Lower leg skin (tissue), 4 donors: ENCODE results near the gene ALG12. TPM values are rescaled to one million over a fixed set of nuclear protein-coding genes. Genes with fewer than 3 reads are reported as not detected.

Source experiments
- DNase-seq, 2 donors: peaks; one replicate each; pipeline ENCODE4 v3.0.0-alpha.2; 2019; ENCODE audit warnings: low spot score in 2 of 2
- H3K4me3 ChIP-seq: fragments of 200-600 bp; sonication (generic); 2 replicates; pipeline ENCODE4 v1.5.1; 2017; ENCODE audit warnings: mild to moderate bottlenecking, low read depth; ENCODE audit not compliant: poor library complexity, severe bottlenecking
- CTCF ChIP-seq, 3 donors: fragments of 450-650 bp; IDR thresholded peaks; one replicate each; pipeline ENCODE4 v1.5.1; 2016; ENCODE audit warnings: antibody characterized with exemption in 3 of 3, mild to moderate bottlenecking in 3 of 3, moderate library complexity in 2 of 3
- POLR2A ChIP-seq, 2 donors: fragments of 450-650 bp; IDR thresholded peaks; one replicate each; pipeline ENCODE4 v1.6.1; 2016 to 2017; ENCODE audit warnings: antibody characterized with exemption in 2 of 2, mild to moderate bottlenecking in 1 of 2, moderate library complexity in 1 of 2
- WGBS, 2 donors: methylation state at CpG; one replicate each; pipeline ENCODE4 v1.1.5; 2018; 5-methylcytosine and 5-hydroxymethylcytosine counted together
- intact Hi-C: fragments of 100-400 bp; cut with DNase I; formaldehyde crosslinking; loops from one replicate; pipeline ENCODE4 v1.15.0; 2023; ENCODE audit warnings: low total_unique reads
- total RNA-seq, 4 donors: library from RNA; depleted of rRNA; stranded (reverse); fragments of >200 nt; gene quantifications; one replicate each; pipeline ENCODE4 v1.1.0, GENCODE V29; 2016

The ALG12 gene
- total RNA-seq, 4 donors from 2014 or later: 7.5 to 25.6 (median 16.1) TPM

GRCh38 chr22:49944399-49944891 lies 26.2 kb upstream of the ALG12 start:
- no peak for DNase-seq
- 93 to 95% methylated on average over 8 to 12 of the region's 13 CpGs for WGBS, 2 donors
- no peak overlapping the region for H3K4me3 ChIP-seq
- intact Hi-C loops: no loop called here
- TF ChIP-seq POLR2A (IDR thresholded peaks at IDR 0.05) (no peak), CTCF (IDR thresholded peaks at IDR 0.05) (no peak)

- no peak for DNase-seq
- intact Hi-C loops: no loop called here
- no peak overlapping the region for H3K4me3 ChIP-seq
- 75 to 78% methylated on average over 16 to 25 of the region's 25 CpGs for WGBS, 2 donors
- TF ChIP-seq POLR2A (IDR thresholded peaks at IDR 0.05): no peak
- TF ChIP-seq CTCF (IDR thresholded peaks at IDR 0.05): no peak
Measured at GRCh38 chr22:49943771-49944398, 25.6 kb upstream of the ALG12 start.

GRCh38 chr22:49943405-49943765 lies 25.1 kb upstream of the ALG12 start:
- no peak for DNase-seq
- TF ChIP-seq CTCF (IDR thresholded peaks at IDR 0.05) (no peak), POLR2A (IDR thresholded peaks at IDR 0.05) (no peak)
- no peak overlapping the region for H3K4me3 ChIP-seq
- WGBS, 2 donors: 87% methylated on average over 11 of the region's 11 CpGs
- intact Hi-C loops: no loop called here

GRCh38 chr22:49942565-49943404 lies 24.5 kb upstream of the ALG12 start:
- no peak for DNase-seq
- TF ChIP-seq POLR2A (IDR thresholded peaks at IDR 0.05) (no peak), CTCF (IDR thresholded peaks at IDR 0.05) (no peak)
- 80 to 92% methylated on average over 15 to 17 of the region's 21 CpGs for WGBS, 2 donors
- no peak overlapping the region for H3K4me3 ChIP-seq
- intact Hi-C loops: no loop called here

- H3K4me3 ChIP-seq: no peak overlapping the region
- no peak for DNase-seq
- WGBS, 2 donors: 93 to 94% methylated on average over 11 to 17 of the region's 17 CpGs
- TF ChIP-seq POLR2A (IDR thresholded peaks at IDR 0.05) (no peak), CTCF (IDR thresholded peaks at IDR 0.05) (no peak)
- intact Hi-C loops: no loop called here
Measured at GRCh38 chr22:49941507-49942316, 23.5 kb upstream of the ALG12 start.
